ENCODE data around the gene HIF1A.

Gene HIF1A

GRCh38 chr14:61673305-61673704 lies 22.0 kb upstream of the HIF1A start:
- TF ChIP-seq EZH2phosphoT487 (IDR thresholded peaks at IDR 0.05; ENCODE audit: low read depth): no peak
- TF ChIP-seq, protein P1, sequence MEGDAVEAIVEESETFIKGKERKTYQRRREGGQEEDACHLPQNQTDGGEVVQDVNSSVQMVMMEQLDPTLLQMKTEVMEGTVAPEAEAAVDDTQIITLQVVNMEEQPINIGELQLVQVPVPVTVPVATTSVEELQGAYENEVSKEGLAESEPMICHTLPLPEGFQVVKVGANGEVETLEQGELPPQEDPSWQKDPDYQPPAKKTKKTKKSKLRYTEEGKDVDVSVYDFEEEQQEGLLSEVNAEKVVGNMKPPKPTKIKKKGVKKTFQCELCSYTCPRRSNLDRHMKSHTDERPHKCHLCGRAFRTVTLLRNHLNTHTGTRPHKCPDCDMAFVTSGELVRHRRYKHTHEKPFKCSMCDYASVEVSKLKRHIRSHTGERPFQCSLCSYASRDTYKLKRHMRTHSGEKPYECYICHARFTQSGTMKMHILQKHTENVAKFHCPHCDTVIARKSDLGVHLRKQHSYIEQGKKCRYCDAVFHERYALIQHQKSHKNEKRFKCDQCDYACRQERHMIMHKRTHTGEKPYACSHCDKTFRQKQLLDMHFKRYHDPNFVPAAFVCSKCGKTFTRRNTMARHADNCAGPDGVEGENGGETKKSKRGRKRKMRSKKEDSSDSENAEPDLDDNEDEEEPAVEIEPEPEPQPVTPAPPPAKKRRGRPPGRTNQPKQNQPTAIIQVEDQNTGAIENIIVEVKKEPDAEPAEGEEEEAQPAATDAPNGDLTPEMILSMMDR (IDR thresholded peaks at IDR 0.05; ENCODE audit: low read depth, low read length): no peak
- Histone ChIP-seq H3K36me3 (replicated peaks; ENCODE audit: low read depth, low read length) (no peaks in the 10 kb centered on the region), H3K4me2 (ENCODE audit: low read length) (no peak overlapping the region), H3K27me3 (ENCODE audit: low read depth, low read length) (no peaks in the 10 kb centered on the region), H2AFZ (ENCODE audit: low read depth, low read length) (no peak overlapping the region), H3K27ac (ENCODE audit: low read length) (no peak overlapping the region), H3K79me2 (ENCODE audit: low read length) (no peaks in the 10 kb centered on the region), H3K9ac (ENCODE audit: low read length) (no peak overlapping the region), H4K20me1 (ENCODE audit: insufficient read depth, low read length) (no peaks in the 10 kb centered on the region), H3K9me3 (ENCODE audit: insufficient read depth, low read length) (no peaks in the 10 kb centered on the region), H3K4me3 (ENCODE audit: low read length) (no peak overlapping the region), H3K4me1 (ENCODE audit: low read length) (peaks cover 19% of the 10 kb centered on the region)

DNA sequence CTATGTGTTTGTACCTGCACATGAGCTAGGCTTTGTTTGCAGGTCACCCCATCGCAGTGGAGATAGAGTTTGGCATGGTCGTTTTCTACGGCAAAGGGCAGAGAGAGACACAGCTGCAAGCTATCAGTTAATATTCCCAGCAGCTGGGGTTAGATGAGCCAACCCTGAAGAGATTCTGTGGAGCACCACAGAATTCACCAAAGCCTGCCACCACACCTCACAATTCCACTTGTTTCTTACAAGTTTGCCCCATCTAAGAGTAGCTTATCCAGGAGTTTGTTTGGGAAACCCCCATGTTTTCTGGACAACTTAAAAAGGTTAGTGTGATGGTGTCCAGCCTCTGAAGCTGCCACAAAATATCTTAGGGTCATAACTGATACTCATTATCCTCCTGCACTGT lies 20.0 kb upstream of the HIF1A start:
- peaks cover 30% of the 10 kb centered on the region for H3K4me1 ChIP-seq (ENCODE audit: low read length)
- H3K27ac ChIP-seq (ENCODE audit: low read length): no peak overlapping the region
- no peak overlapping the region for H3K4me2 ChIP-seq (ENCODE audit: low read length)
- TF ChIP-seq, protein P1 (IDR thresholded peaks at IDR 0.05; ENCODE audit: low read depth, low read length): no peak
- TF ChIP-seq EZH2phosphoT487 (IDR thresholded peaks at IDR 0.05; ENCODE audit: low read depth): no peak
- H3K9me3 ChIP-seq (ENCODE audit: insufficient read depth, low read length): no peaks in the 10 kb centered on the region
- H3K9ac ChIP-seq (ENCODE audit: low read length): no peak overlapping the region
- no peaks in the 10 kb centered on the region for H3K36me3 ChIP-seq (replicated peaks; ENCODE audit: low read depth, low read length)
- H3K4me3 ChIP-seq (ENCODE audit: low read length): no peak overlapping the region
- no peaks in the 10 kb centered on the region for H3K27me3 ChIP-seq (ENCODE audit: low read depth, low read length)
- no peaks in the 10 kb centered on the region for H3K79me2 ChIP-seq (ENCODE audit: low read length)
- no peaks in the 10 kb centered on the region for H4K20me1 ChIP-seq (ENCODE audit: insufficient read depth, low read length)
- H2AFZ ChIP-seq (ENCODE audit: low read depth, low read length): no peak overlapping the region

- no peak overlapping the region for H3K27ac ChIP-seq (ENCODE audit: low read length)
- H3K9me3 ChIP-seq (ENCODE audit: insufficient read depth, low read length): no peaks in the 10 kb centered on the region
- H3K79me2 ChIP-seq (ENCODE audit: low read length): no peaks in the 10 kb centered on the region
- no peaks in the 10 kb centered on the region for H3K36me3 ChIP-seq (replicated peaks; ENCODE audit: low read depth, low read length)
- H4K20me1 ChIP-seq (ENCODE audit: insufficient read depth, low read length): no peaks in the 10 kb centered on the region
- H2AFZ ChIP-seq (ENCODE audit: low read depth, low read length): no peak overlapping the region
- TF ChIP-seq EZH2phosphoT487 (IDR thresholded peaks at IDR 0.05; ENCODE audit: low read depth): no peak
- TF ChIP-seq, protein P1 (IDR thresholded peaks at IDR 0.05; ENCODE audit: low read depth, low read length): no peak
- H3K4me1 ChIP-seq (ENCODE audit: low read length): peaks cover 33% of the 10 kb centered on the region
- H3K27me3 ChIP-seq (ENCODE audit: low read depth, low read length): peaks cover 10% of the 10 kb centered on the region; the same call in 1 of the 2 replicates
- no peak overlapping the region for H3K9ac ChIP-seq (ENCODE audit: low read length)
- H3K4me2 ChIP-seq (ENCODE audit: low read length): no peak overlapping the region
- H3K4me3 ChIP-seq (ENCODE audit: low read length): no peak overlapping the region
Observed at GRCh38 chr14:61677479-61677878, 17.8 kb upstream of the HIF1A start.

GRCh38 chr14:61678975-61679374 lies 16.3 kb upstream of the HIF1A start:
- Histone ChIP-seq H3K79me2 (ENCODE audit: low read length) (no peaks in the 10 kb centered on the region), H3K36me3 (replicated peaks; ENCODE audit: low read depth, low read length) (no peaks in the 10 kb centered on the region), H3K4me1 (ENCODE audit: low read length) (peaks cover 33% of the 10 kb centered on the region), H4K20me1 (ENCODE audit: insufficient read depth, low read length) (no peaks in the 10 kb centered on the region), H3K9ac (ENCODE audit: low read length) (no peak overlapping the region), H3K4me2 (ENCODE audit: low read length) (no peak overlapping the region; the same call in 1 of the 2 replicates), H3K27ac (ENCODE audit: low read length) (no peak overlapping the region), H2AFZ (ENCODE audit: low read depth, low read length) (no peak overlapping the region), H3K4me3 (ENCODE audit: low read length) (no peak overlapping the region), H3K27me3 (ENCODE audit: low read depth, low read length) (peaks cover 10% of the 10 kb centered on the region; the same call in 1 of the 2 replicates), H3K9me3 (ENCODE audit: insufficient read depth, low read length) (no peaks in the 10 kb centered on the region)
- TF ChIP-seq, protein P1 (IDR thresholded peaks at IDR 0.05; ENCODE audit: low read depth, low read length): no peak
- no peak for TF ChIP-seq EZH2phosphoT487 (IDR thresholded peaks at IDR 0.05; ENCODE audit: low read depth)

Measured in OCI-LY3 (cell line).